ENCODE measurements around the gene ELL. TPM values are rescaled to one million over a fixed set of nuclear protein-coding genes. Genes with fewer than 3 reads are reported as not detected.

The ELL gene
- total RNA-seq, 1 experiment from 2014 or later: 15.9 TPM

GRCh38 chr19:18507727-18508440, 14.0 kb downstream of the ELL start:
- in situ Hi-C loops (cut with HindIII; ENCODE audit: low sequenced_read_pairs): no loop called here
- DNase-seq (ENCODE audit: low spot score): no peak

- in situ Hi-C loops (cut with HindIII; ENCODE audit: low sequenced_read_pairs): no loop called here
- peak; percentile 98 for DNase-seq (ENCODE audit: low spot score)
Observed at GRCh38 chr19:18507021-18507726, 14.7 kb downstream of the ELL start.

GRCh38 chr19:18506101-18506930, 15.6 kb downstream of the ELL start:
- in situ Hi-C loops (cut with HindIII; ENCODE audit: low sequenced_read_pairs): no loop called here
- no peak for DNase-seq (ENCODE audit: low spot score)

GRCh38 chr19:18504886-18505610, 16.8 kb downstream of the ELL start:
- in situ Hi-C loops (cut with HindIII; ENCODE audit: low sequenced_read_pairs): no loop called here
- peak; percentile 46 for DNase-seq (ENCODE audit: low spot score)

- DNase-seq (ENCODE audit: low spot score): peak; percentile 73
- in situ Hi-C loops (cut with HindIII; ENCODE audit: low sequenced_read_pairs): no loop called here
Observed at GRCh38 chr19:18503971-18504885, 17.6 kb downstream of the ELL start.

GRCh38 chr19:18503337-18503970, 18.4 kb downstream of the ELL start:
- DNase-seq (ENCODE audit: low spot score): no peak
- in situ Hi-C loops (cut with HindIII; ENCODE audit: low sequenced_read_pairs): no loop called here

- peak; percentile 59 for DNase-seq (ENCODE audit: low spot score)
- in situ Hi-C loops (cut with HindIII; ENCODE audit: low sequenced_read_pairs): no loop called here
Observed at GRCh38 chr19:18502638-18503294, 19.1 kb downstream of the ELL start.

GRCh38 chr19:18502246-18502637, 19.6 kb downstream of the ELL start:
- no peak for DNase-seq (ENCODE audit: low spot score)
- in situ Hi-C loops (cut with HindIII; ENCODE audit: low sequenced_read_pairs): no loop called here

- DNase-seq (ENCODE audit: low spot score): no peak
Observed at GRCh38 chr19:18501832-18502231, 20.0 kb downstream of the ELL start.

GRCh38 chr19:18501351-18501750, 20.5 kb downstream of the ELL start:
- DNase-seq (ENCODE audit: low spot score): no peak
- in situ Hi-C loops (cut with HindIII; ENCODE audit: low sequenced_read_pairs): no loop called here

More at GRCh38 chr19:18501832-18502231, 20.0 kb downstream of the ELL start:
- in situ Hi-C loops (cut with HindIII; ENCODE audit: low sequenced_read_pairs): no loop called here

- peak; percentile 72 for DNase-seq (ENCODE audit: low spot score)
- in situ Hi-C loops (cut with HindIII; ENCODE audit: low sequenced_read_pairs): no loop called here
Observed at GRCh38 chr19:18500799-18501198, 21.1 kb downstream of the ELL start.

GRCh38 chr19:18500376-18500775, 21.5 kb downstream of the ELL start:
- in situ Hi-C loops (cut with HindIII; ENCODE audit: low sequenced_read_pairs): no loop called here
- DNase-seq (ENCODE audit: low spot score): no peak

- in situ Hi-C loops (cut with HindIII; ENCODE audit: low sequenced_read_pairs): no loop called here
- DNase-seq (ENCODE audit: low spot score): no peak
Observed at GRCh38 chr19:18499055-18499775, 22.7 kb downstream of the ELL start.

- in situ Hi-C loops (cut with HindIII; ENCODE audit: low sequenced_read_pairs): no loop called here
- DNase-seq (ENCODE audit: low spot score): no peak
Observed at GRCh38 chr19:18496980-18497256, 25.0 kb downstream of the ELL start.

- in situ Hi-C loops (cut with HindIII; ENCODE audit: low sequenced_read_pairs): no loop called here
- DNase-seq (ENCODE audit: low spot score): no peak
Observed at GRCh38 chr19:18496167-18496979, 25.5 kb downstream of the ELL start.

- in situ Hi-C loops (cut with HindIII; ENCODE audit: low sequenced_read_pairs): no loop called here
- DNase-seq (ENCODE audit: low spot score): no peak
Observed at GRCh38 chr19:18495204-18495911, 26.5 kb downstream of the ELL start.
